Measurements from ENCODE around the gene GALNT8.

The GALNT8 gene

GRCh38 chr12:4719821-4720636 lies at the start of gene GALNT8:
TSS of gene GALNT8 (plus strand) at chr12:4720400. CDS start at chr12:4720678, 278 bp downstream.
- DNase-seq (ENCODE audit: low read depth in 2 of 2), result no peak
- TF ChIP-seq CTCF (IDR thresholded peaks at IDR 0.05; ENCODE audit: low read depth, low read length), result no peak
- no peak within 1 kb of the TSS for H3K4me3 ChIP-seq (replicated peaks in 1 of 2; ENCODE audit: low read depth in 2 of 2, low read length in 2 of 2)

GRCh38 chr12:4679711-4680110 lies 40.5 kb upstream of the GALNT8 start:
- no peak for DNase-seq (ENCODE audit: low read depth in 2 of 2)
- H3K4me3 ChIP-seq (replicated peaks in 1 of 2; ENCODE audit: low read depth in 2 of 2, low read length in 2 of 2), result no peak overlapping the region
- no peak for TF ChIP-seq CTCF (IDR thresholded peaks at IDR 0.05; ENCODE audit: low read depth, low read length)

- TF ChIP-seq CTCF (IDR thresholded peaks at IDR 0.05; ENCODE audit: low read depth, low read length), result no peak
- DNase-seq (ENCODE audit: low read depth in 2 of 2), result no peak
- no peak overlapping the region for H3K4me3 ChIP-seq (replicated peaks in 1 of 2; ENCODE audit: low read depth in 2 of 2, low read length in 2 of 2)
Measured at GRCh38 chr12:4681732-4682131, 38.5 kb upstream of the GALNT8 start.

GRCh38 chr12:4685317-4685716 lies 34.9 kb upstream of the GALNT8 start:
- H3K4me3 ChIP-seq (replicated peaks in 1 of 2; ENCODE audit: low read depth in 2 of 2, low read length in 2 of 2), result no peak overlapping the region
- no peak for TF ChIP-seq CTCF (IDR thresholded peaks at IDR 0.05; ENCODE audit: low read depth, low read length)
- no peak for DNase-seq (ENCODE audit: low read depth in 2 of 2)

- no peak overlapping the region for H3K4me3 ChIP-seq (replicated peaks in 1 of 2; ENCODE audit: low read depth in 2 of 2, low read length in 2 of 2)
- no peak for DNase-seq (ENCODE audit: low read depth in 2 of 2)
- TF ChIP-seq CTCF (IDR thresholded peaks at IDR 0.05; ENCODE audit: low read depth, low read length), result no peak
Measured at GRCh38 chr12:4690760-4691159, 29.4 kb upstream of the GALNT8 start.

GRCh38 chr12:4700621-4701026 lies 19.6 kb upstream of the GALNT8 start:
- TF ChIP-seq CTCF (IDR thresholded peaks at IDR 0.05; ENCODE audit: low read depth, low read length), result no peak
- peak overlapping the region in 1 of 2 donors; percentile 3 for H3K4me3 ChIP-seq (replicated peaks in 1 of 2; ENCODE audit: low read depth in 2 of 2, low read length in 2 of 2)
- peak; percentile 63 to 89 for DNase-seq (ENCODE audit: low read depth in 2 of 2)

Measured in cardiac fibroblast (primary cell).